Tibial artery (tissue), 4 donors: ENCODE measurements around the gene PHKB.

Experiments
- DNase-seq, 2 donors: peaks; one replicate each; pipeline ENCODE4 v3.0.0-alpha.2; 2019
- H3K27ac ChIP-seq, 2 donors: fragments of 200-600 bp; sonication (generic) in 1 of 2; 1 replicate in 1 of 2; 2 replicates in 1 of 2; pipeline ENCODE4 v1.5.1; 2018 to 2019; ENCODE audit warnings: mild to moderate bottlenecking in 1 of 2
- H3K27me3 ChIP-seq, 2 donors: fragments of 200-600 bp; sonication (generic) in 1 of 2; one replicate each; pipeline versions ENCODE4 v1.5.1 to v1.6.0; 2016 to 2019
- H3K36me3 ChIP-seq, 3 donors: fragments of 200-600 bp; sonication (generic) in 2 of 3; one replicate each; pipeline ENCODE4 v1.5.1; 2016 to 2019; ENCODE audit warnings: mild to moderate bottlenecking in 2 of 3
- H3K4me1 ChIP-seq, 4 donors: fragments of 200-600 bp; sonication (generic) in 2 of 4; 1 replicate in 3 of 4; 2 replicates in 1 of 4; pipeline ENCODE4 v1.5.1; 2016 to 2019
- H3K4me3 ChIP-seq, 2 donors: fragments of 200-600 bp; sonication (generic) in 1 of 2; 1 replicate in 1 of 2; 2 replicates in 1 of 2; pipeline ENCODE4 v1.5.1; 2018 to 2019; ENCODE audit warnings: mild to moderate bottlenecking in 2 of 2
- H3K9me3 ChIP-seq, 3 donors: fragments of 200-600 bp; sonication (generic) in 1 of 3; one replicate each; pipeline ENCODE4 v1.5.1; 2016 to 2019
- intact Hi-C: fragments of 100-400 bp; cut with DNase I; formaldehyde crosslinking; loops from one replicate; pipeline ENCODE4 v1.15.0; 2023; ENCODE audit warnings: low total_unique reads
- TF ChIP-seq, protein P1 (sequence below), 2 experiments: fragments of 200-600 bp in 1 of 2; fragments of 450-650 bp in 1 of 2; IDR thresholded peaks; one replicate each; pipeline ENCODE4 v1.5.1; 2017 to 2019; ENCODE audit warnings: antibody characterized with exemption in 2 of 2, mild to moderate bottlenecking in 1 of 2, moderate library complexity in 1 of 2

Gene PHKB

DNA sequence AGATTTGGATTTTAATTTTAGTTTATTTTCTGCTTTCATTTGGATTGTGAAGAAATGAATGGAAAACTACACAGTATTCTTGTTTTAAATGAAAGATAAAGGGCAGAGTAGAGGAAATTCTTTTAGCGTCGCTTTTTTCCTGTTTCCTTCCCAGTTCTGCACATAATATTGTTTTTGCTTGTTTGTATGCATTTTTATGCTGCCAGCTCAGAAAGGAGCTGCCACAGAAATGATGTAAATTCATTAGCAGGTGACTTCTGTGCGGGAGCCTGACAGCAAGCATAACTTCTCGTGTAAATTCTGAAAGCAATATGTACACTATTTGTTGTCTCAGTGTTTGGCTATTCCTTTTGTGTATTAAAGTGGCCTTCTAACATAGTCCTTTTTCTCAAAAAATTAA is 234.6 kb downstream of the PHKB start:
- intact Hi-C loops, result no loop called here

DNA sequence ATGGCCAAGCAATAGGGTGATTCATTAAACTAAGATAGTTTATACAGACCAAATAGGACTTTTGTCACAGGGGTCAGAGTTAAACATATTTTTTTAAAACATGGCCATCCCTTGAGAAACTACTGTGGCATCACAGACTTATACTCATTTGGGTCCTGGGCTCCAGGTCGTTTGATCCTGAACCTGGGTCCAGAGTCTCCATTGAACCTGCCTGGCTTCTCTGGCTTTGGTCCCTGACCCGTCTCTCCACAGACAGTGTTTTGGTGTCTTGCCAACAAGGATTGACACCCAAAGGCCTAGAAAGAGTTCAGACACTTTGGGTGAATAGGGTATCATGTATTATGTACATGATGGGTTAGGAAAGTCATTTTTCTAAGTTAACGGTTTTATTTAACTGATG is 236.7 kb downstream of the PHKB start:
- TF ChIP-seq, protein P1, sequence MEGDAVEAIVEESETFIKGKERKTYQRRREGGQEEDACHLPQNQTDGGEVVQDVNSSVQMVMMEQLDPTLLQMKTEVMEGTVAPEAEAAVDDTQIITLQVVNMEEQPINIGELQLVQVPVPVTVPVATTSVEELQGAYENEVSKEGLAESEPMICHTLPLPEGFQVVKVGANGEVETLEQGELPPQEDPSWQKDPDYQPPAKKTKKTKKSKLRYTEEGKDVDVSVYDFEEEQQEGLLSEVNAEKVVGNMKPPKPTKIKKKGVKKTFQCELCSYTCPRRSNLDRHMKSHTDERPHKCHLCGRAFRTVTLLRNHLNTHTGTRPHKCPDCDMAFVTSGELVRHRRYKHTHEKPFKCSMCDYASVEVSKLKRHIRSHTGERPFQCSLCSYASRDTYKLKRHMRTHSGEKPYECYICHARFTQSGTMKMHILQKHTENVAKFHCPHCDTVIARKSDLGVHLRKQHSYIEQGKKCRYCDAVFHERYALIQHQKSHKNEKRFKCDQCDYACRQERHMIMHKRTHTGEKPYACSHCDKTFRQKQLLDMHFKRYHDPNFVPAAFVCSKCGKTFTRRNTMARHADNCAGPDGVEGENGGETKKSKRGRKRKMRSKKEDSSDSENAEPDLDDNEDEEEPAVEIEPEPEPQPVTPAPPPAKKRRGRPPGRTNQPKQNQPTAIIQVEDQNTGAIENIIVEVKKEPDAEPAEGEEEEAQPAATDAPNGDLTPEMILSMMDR (IDR thresholded peaks at IDR 0.05), result no peak
- no peaks in the 10 kb centered on the region for H3K9me3 ChIP-seq
- no peak overlapping the region for H3K4me3 ChIP-seq
- H3K27ac ChIP-seq, result no peak overlapping the region
- no peaks in the 10 kb centered on the region for H3K4me1 ChIP-seq
- intact Hi-C loops, result no loop called here
- peaks cover 71 to 87% (median 76%) of the 10 kb centered on the region in 3 donors for H3K36me3 ChIP-seq
- no peaks in the 10 kb centered on the region for H3K27me3 ChIP-seq
- no peak for DNase-seq

More for the DNA sequence above, 234.6 kb downstream of the PHKB start:
- Histone ChIP-seq H3K36me3 (peaks cover 87 to 96% (median 92%) of the 10 kb centered on the region in 3 donors), H3K27me3 (no peaks in the 10 kb centered on the region), H3K4me1 (no peaks in the 10 kb centered on the region), H3K27ac (no peak overlapping the region), H3K9me3 (no peaks in the 10 kb centered on the region), H3K4me3 (no peak overlapping the region)
- TF ChIP-seq, protein P1 (IDR thresholded peaks at IDR 0.05), result no peak
- DNase-seq, result no peak

DNA sequence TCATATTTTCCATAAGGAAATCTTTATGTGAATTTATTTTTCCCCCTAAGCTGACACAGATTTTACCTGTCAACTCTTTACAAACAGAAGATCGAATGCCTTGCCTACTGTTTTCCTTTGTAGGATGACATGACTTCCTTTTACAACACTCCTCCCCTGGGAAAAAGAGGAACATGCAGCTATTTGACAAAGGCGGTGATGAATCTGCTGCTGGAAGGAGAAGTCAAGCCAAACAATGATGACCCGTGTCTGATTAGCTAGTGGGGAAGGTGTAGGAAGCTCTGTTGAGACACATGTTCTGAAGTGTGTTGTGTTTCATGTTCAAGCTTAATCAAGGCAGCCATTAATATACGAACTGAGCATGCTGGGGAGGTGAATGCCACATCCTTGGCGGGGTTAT is 238.0 kb downstream of the PHKB start:
- H3K4me3 ChIP-seq, result no peak overlapping the region
- no peak overlapping the region for H3K27ac ChIP-seq
- H3K36me3 ChIP-seq, result peaks cover 60 to 74% (median 64%) of the 10 kb centered on the region in 3 donors
- TF ChIP-seq, protein P1 (IDR thresholded peaks at IDR 0.05), result no peak
- H3K4me1 ChIP-seq, result no peaks in the 10 kb centered on the region
- DNase-seq, result no peak
- H3K9me3 ChIP-seq, result peaks cover 0 to under 1% (median 0%) of the 10 kb centered on the region in 3 donors
- H3K27me3 ChIP-seq, result no peaks in the 10 kb centered on the region
- intact Hi-C loops, result no loop called here

DNA sequence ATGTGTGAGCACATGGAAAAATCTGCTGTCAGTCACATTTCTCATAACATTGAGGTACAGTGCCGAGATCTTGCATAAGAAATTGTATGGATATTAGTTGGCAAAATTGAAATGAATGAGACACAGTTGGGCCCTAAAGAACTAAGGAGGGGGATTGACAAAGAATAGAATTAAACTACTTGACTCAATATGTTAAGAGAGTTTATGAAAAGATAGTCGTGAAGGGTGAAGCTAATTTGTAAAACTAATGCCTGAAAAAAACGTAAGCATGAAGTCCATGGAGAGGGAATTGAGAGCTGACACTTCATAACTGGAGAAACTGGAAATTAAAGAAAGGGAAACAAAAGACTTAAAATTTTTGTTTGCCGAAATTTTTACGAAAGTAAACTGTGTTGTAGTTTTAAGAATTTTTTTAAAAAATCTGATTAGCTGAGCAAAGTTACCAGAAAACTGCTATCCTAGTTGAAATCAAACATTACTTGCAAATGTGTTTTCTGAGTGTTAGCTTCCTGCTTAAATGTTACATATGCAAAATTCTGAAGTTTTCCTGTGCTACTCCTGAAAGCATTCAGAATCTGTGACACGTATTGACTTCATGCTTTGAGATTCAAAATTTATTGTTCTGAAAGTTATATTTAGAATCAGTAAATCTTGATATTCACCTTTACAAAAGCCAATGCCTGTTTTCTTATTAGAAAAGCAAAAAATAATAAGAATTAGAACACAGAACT is 239.9 kb downstream of the PHKB start:
- intact Hi-C loops, result no loop called here
- Histone ChIP-seq H3K36me3 (peaks cover 42 to 55% (median 44%) of the 10 kb centered on the region in 3 donors), H3K27ac (no peak overlapping the region), H3K4me3 (no peak overlapping the region), H3K9me3 (peaks cover 0 to 3% (median 0%) of the 10 kb centered on the region in 3 donors), H3K27me3 (no peaks in the 10 kb centered on the region), H3K4me1 (no peaks in the 10 kb centered on the region)
- TF ChIP-seq, protein P1 (IDR thresholded peaks at IDR 0.05), result no peak
- no peak for DNase-seq

DNA sequence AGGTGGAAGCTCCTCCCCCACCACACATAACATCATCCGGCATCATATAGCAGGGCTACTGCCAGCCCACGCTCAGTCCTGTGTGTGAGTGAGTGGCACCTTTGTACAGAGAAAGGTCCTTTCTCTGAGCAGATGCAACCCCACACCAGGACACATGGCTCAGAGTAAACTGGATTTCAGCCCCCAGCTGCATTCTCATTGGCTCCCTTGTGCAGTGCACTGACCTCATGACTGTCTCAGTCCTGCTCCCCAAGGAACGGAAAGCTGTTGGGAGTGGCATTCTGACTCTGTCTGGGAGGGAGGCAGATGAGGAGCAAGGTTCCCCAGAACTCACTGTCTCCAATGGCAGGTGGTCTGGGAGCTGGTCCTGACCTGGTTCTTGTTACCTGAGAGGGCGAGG is 244.1 kb downstream of the PHKB start:
- intact Hi-C loops, result no loop called here
- TF ChIP-seq, protein P1 (IDR thresholded peaks at IDR 0.05), result no peak
- Histone ChIP-seq H3K36me3 (peaks cover 0 to 15% (median 4%) of the 10 kb centered on the region in 3 donors), H3K27ac (no peak overlapping the region), H3K4me3 (no peak overlapping the region), H3K4me1 (no peaks in the 10 kb centered on the region), H3K27me3 (no peaks in the 10 kb centered on the region), H3K9me3 (peaks cover 0 to 3% (median 0%) of the 10 kb centered on the region in 3 donors)
- DNase-seq, result no peak
